GM12878 (cell line): ENCODE data around the gene NHSL2. TPM values are rescaled to one million over a fixed set of nuclear protein-coding genes. Genes with fewer than 3 reads are reported as not detected.

ENCODE experiments used
- ATAC-seq: fragments of 200-7000 bp; cut with Tn5 transposase; 3 replicates; pipeline ENCODE4 v1.9.1; 2020; ENCODE audit warnings: mild to moderate bottlenecking, moderate library complexity
- BruUV-seq: library from RNA; stranded (reverse); fragments of 400-500 nt; replicated peaks from 2 replicates; lab custom pipeline; 2021; lab: Mats Ljungman, UMichigan
- CTCF ChIA-PET: fragments of 300-600 bp; sonication (Branson Sonifier 250); formaldehyde crosslinking; extraction: SDS; loops from one replicate; lab custom pipeline; 2021; ENCODE audit warnings: inconsistent platforms; lab: Yijun Ruan, JAX
- POLR2A ChIA-PET: fragments of 350-600 bp; formaldehyde crosslinking; extraction: SDS; loops from one replicate; lab custom pipeline; 2021; ENCODE audit warnings: inconsistent platforms; lab: Charles Lee
- RAD21 ChIA-PET: fragments of 300-600 bp; sonication (Branson Sonifier 250); formaldehyde crosslinking; loops from one replicate; lab custom pipeline; 2023; ENCODE audit warnings: antibody characterized with exemption; ENCODE audit not compliant: unreplicated experiment; lab: Charles Lee
- SMC1A ChIA-PET: fragments of 300-600 bp; sonication (Branson Sonifier 250); formaldehyde crosslinking; loops from one replicate; lab custom pipeline; 2023; ENCODE audit not compliant: unreplicated experiment, uncharacterized antibody; lab: Charles Lee
- DNase-seq: peaks from one replicate; pipeline ENCODE4 v3.0.0-alpha.2; 2011; ENCODE audit warnings: low read depth, low spot score
- FAIRE-seq: peaks from 3 replicates; lab custom pipeline; 2011; peaks lifted over from hg19 to GRCh38; lab: Jason Lieb, UNC
- H2AFZ ChIP-seq: 2 replicates; pipeline ENCODE4 v1.6.0; 2011; ENCODE audit warnings: low read depth, low read length, control low read depth; ENCODE audit not compliant: control insufficient read depth
- H3K27ac ChIP-seq: 2 replicates; pipeline ENCODE4 v1.5.1; 2011; ENCODE audit warnings: control low read depth; ENCODE audit not compliant: control insufficient read depth, insufficient read depth
- H3K27me3 ChIP-seq, 2 experiments: replicated peaks in 1 of 2; 2 replicates each; pipeline versions ENCODE4 v1.6.0 to v1.6.1; 2011; ENCODE audit warnings: low read length in 1 of 2; ENCODE audit not compliant: control insufficient read depth in 2 of 2, insufficient read depth in 2 of 2
- H3K36me3 ChIP-seq, 2 experiments: 2 replicates each; pipeline ENCODE4 v1.5.1; 2011; ENCODE audit warnings: low read length in 1 of 2; ENCODE audit not compliant: control insufficient read depth in 2 of 2, insufficient read depth in 2 of 2
- H3K4me1 ChIP-seq: 2 replicates; pipeline ENCODE4 v1.6.1; 2011; ENCODE audit warnings: mild to moderate bottlenecking, low read length, moderate library complexity, mixed read lengths; ENCODE audit not compliant: control insufficient read depth, insufficient read depth
- H3K4me2 ChIP-seq: 2 replicates; pipeline ENCODE4 v1.6.0; 2011; ENCODE audit warnings: control low read depth; ENCODE audit not compliant: control insufficient read depth, insufficient read depth
- H3K4me3 ChIP-seq: fragments of 200-600 bp; sonication (generic); 2 replicates; pipeline ENCODE4 v1.5.1; 2016
- H3K79me2 ChIP-seq: 2 replicates; pipeline ENCODE4 v1.6.0; 2011; ENCODE audit warnings: low read length; ENCODE audit not compliant: control insufficient read depth, insufficient read depth
- H3K9ac ChIP-seq: 2 replicates; pipeline ENCODE4 v1.8.0; 2011; ENCODE audit warnings: low read length, control low read depth, mixed read lengths; ENCODE audit not compliant: control insufficient read depth, insufficient read depth
- H3K9me3 ChIP-seq: replicated peaks from 3 replicates; pipeline ENCODE4 v1.5.1; 2011; ENCODE audit warnings: mild to moderate bottlenecking, low read length; ENCODE audit not compliant: control insufficient read depth, insufficient read depth
- H4K20me1 ChIP-seq: 2 replicates; pipeline ENCODE4 v1.6.0; 2011; ENCODE audit not compliant: control insufficient read depth, insufficient read depth
- CHD2 ChIP-seq: IDR thresholded peaks from 2 replicates; pipeline ENCODE4 v1.6.1; 2011; ENCODE audit warnings: low read depth, low read length, improper control_type of control experiment, borderline replicate concordance
- JUND ChIP-seq: IDR thresholded peaks from 2 replicates; pipeline ENCODE4 v1.6.1; 2012; ENCODE audit warnings: low read depth, mild to moderate bottlenecking, low read length, improper control_type of control experiment, moderate library complexity
- PML ChIP-seq: IDR thresholded peaks from 2 replicates; pipeline ENCODE4 v1.6.1; 2012; ENCODE audit warnings: low read length, inconsistent platforms
- RELA ChIP-seq: fragments of 450-650 bp; IDR thresholded peaks from 2 replicates; pipeline ENCODE4 v1.8.0; 2014; ENCODE audit warnings: borderline replicate concordance; ENCODE audit not compliant: partially characterized antibody
- STAT3 ChIP-seq: IDR thresholded peaks from 2 replicates; pipeline ENCODE4 v1.6.1; 2011; ENCODE audit warnings: low read depth, low read length, improper control_type of control experiment
- ZBTB4 ChIP-seq: fragments of 450-650 bp; formaldehyde crosslinking; IDR thresholded peaks from 2 replicates; pipeline ENCODE4 v1.4.0; 2022; ENCODE audit warnings: mild to moderate bottlenecking, moderate library complexity
- WGBS: methylation state at CpG from one replicate; pipeline ENCODE4 v1.1.6; 2016; ENCODE audit warnings: low lambda C conversion rate; ENCODE audit not compliant: insufficient replicate concordance, insufficient coverage; ENCODE audit errors: missing lambda C conversion rate; 5-methylcytosine and 5-hydroxymethylcytosine counted together
- in situ Hi-C: fragments of 300-500 bp; cut with MboI; formaldehyde crosslinking; loops from 9 replicates; pipeline ENCODE4 v1.14.3; 2018; ENCODE audit warnings: mixed read lengths
- intact Hi-C: fragments of 100-400 bp; cut with micrococcal nuclease; formaldehyde crosslinking; loops from one replicate; pipeline ENCODE4 v1.14.2; 2022; ENCODE audit not compliant: unreplicated experiment
- polyA plus RNA-seq, 11 experiments: library from polyadenylated mRNA; depleted of rRNA in 4 of 11; unstranded in 6 of 11; stranded (reverse) in 5 of 11; fragments of >200 nt; fragmentation: Nextera tagmentation in 4 of 11; fragmentation: Illumina TruSeq in 1 of 11; extraction: Ambion mirVana in 4 of 11; extraction: Trizol in 1 of 11; gene quantifications; 1 replicate in 1 of 11; 2 replicates in 10 of 11; pipeline versions ENCODE4 v1.2.1 to v1.2.3, GENCODE V29; 2011 to 2016; ENCODE audit warnings: inconsistent platforms in 2 of 11, missing spikeins in 2 of 11, low read depth in 1 of 11
- total RNA-seq, 4 experiments: library from RNA; depleted of rRNA in 3 of 4; stranded (reverse); fragments of >200 nt in 3 of 4; fragmentation: Illumina TruSeq in 1 of 4; extraction: Trizol in 1 of 4; gene quantifications; 2 replicates each; pipeline versions ENCODE4 v1.2.1 to v1.2.3, GENCODE V29; 2013 to 2021
- TF ChIP-seq, protein P1 (sequence below): IDR thresholded peaks from 2 replicates; pipeline ENCODE4 v1.6.1; 2012; ENCODE audit warnings: improper control_type of control experiment, low read depth, low read length; ENCODE audit not compliant: insufficient replicate concordance
- TF ChIP-seq, protein P2 (sequence below): fragments of 450-650 bp; IDR thresholded peaks from 2 replicates; pipeline ENCODE4 v1.6.1; 2016; ENCODE audit warnings: mild to moderate bottlenecking, moderate library complexity, borderline replicate concordance

The NHSL2 gene
- total and polyA plus RNA-seq, 10 of the 15 experiments (the other 5 are each of a cell fraction or from before 2014, with no cell fraction given): 0.05 to 0.53 (median 0.07) TPM; not detected in 2

- no peak for TF ChIP-seq ZBTB4 (CRISPR knock-in tag)
These were observed 142.9 kb downstream of the NHSL2 start (continued) for GRCh38 chrX:72053508-72053907.

DNA sequence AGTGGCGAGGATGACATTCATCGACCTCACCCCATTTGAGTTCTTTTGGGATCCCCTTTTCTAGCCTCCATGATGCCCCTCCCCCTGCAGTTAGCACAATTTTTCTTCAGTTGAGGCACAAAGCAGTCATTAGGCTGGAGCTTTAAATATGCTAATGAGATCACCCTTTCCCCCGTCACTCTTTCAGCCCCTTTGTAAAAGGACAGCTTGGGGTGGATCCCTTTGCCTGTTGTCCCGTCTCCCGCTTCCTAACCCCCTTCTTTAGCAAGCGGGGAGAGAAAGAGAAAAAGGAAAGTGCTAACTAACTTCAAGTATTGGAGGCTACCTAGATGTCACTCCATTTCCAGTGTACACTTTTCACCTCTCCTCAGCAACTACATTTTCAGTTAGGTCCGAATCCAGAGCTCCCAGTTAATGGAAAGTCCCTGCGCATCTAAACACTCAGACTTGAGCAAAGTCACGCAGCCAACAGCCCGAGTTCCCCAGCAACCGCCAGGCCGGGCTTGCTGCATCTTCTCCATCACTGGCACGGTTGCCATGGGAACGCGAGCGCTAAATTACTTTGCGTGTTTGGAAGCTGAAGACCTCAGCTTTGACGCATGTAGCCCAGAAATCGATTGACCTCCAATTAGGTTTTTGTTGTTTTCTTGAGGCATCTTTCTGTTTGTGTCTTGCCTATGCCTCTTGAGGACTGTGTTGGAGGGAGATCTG, 144.3 kb downstream of the NHSL2 start:
- Histone ChIP-seq H4K20me1 (no peaks in the 10 kb centered on the region), H3K36me3 (no peaks in the 10 kb centered on the region), H3K9me3 (no peaks in the 10 kb centered on the region), H3K79me2 (no peaks in the 10 kb centered on the region), H3K4me2 (no peak overlapping the region), H3K4me1 (no peaks in the 10 kb centered on the region), H3K27ac (no peak overlapping the region), H3K9ac (no peak overlapping the region), H2AFZ (no peak overlapping the region), H3K27me3 (peaks cover 3 to 5% of the 10 kb centered on the region in 2 experiments; a peak in 2 of 4 replicates), H3K4me3 (no peak overlapping the region)
- no TSS peak for BruUV-seq
- WGBS: 56% methylated on average over 19 of the region's 19 CpGs
- CTCF ChIA-PET: interaction anchor here (0.7 kb wide), 1 partner anchor 70 kb away, joined by 3 read pairs; no protein-coding TSS in a partner anchor
- FAIRE-seq: no peak
- SMC1A ChIA-PET: no interaction called here
- POLR2A ChIA-PET: no interaction called here
- intact Hi-C loops: no loop called here
- no peak for ATAC-seq
- in situ Hi-C loops: no loop called here
- DNase-seq: no peak
- RAD21 ChIA-PET: no interaction called here
- no peak for TF ChIP-seq CHD2
- TF ChIP-seq STAT3: no peak
- TF ChIP-seq, protein P1, sequence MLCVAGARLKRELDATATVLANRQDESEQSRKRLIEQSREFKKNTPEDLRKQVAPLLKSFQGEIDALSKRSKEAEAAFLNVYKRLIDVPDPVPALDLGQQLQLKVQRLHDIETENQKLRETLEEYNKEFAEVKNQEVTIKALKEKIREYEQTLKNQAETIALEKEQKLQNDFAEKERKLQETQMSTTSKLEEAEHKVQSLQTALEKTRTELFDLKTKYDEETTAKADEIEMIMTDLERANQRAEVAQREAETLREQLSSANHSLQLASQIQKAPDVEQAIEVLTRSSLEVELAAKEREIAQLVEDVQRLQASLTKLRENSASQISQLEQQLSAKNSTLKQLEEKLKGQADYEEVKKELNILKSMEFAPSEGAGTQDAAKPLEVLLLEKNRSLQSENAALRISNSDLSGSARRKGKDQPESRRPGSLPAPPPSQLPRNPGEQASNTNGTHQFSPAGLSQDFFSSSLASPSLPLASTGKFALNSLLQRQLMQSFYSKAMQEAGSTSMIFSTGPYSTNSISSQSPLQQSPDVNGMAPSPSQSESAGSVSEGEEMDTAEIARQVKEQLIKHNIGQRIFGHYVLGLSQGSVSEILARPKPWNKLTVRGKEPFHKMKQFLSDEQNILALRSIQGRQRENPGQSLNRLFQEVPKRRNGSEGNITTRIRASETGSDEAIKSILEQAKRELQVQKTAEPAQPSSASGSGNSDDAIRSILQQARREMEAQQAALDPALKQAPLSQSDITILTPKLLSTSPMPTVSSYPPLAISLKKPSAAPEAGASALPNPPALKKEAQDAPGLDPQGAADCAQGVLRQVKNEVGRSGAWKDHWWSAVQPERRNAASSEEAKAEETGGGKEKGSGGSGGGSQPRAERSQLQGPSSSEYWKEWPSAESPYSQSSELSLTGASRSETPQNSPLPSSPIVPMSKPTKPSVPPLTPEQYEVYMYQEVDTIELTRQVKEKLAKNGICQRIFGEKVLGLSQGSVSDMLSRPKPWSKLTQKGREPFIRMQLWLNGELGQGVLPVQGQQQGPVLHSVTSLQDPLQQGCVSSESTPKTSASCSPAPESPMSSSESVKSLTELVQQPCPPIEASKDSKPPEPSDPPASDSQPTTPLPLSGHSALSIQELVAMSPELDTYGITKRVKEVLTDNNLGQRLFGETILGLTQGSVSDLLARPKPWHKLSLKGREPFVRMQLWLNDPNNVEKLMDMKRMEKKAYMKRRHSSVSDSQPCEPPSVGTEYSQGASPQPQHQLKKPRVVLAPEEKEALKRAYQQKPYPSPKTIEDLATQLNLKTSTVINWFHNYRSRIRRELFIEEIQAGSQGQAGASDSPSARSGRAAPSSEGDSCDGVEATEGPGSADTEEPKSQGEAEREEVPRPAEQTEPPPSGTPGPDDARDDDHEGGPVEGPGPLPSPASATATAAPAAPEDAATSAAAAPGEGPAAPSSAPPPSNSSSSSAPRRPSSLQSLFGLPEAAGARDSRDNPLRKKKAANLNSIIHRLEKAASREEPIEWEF: no peak
- TF ChIP-seq, protein P2, sequence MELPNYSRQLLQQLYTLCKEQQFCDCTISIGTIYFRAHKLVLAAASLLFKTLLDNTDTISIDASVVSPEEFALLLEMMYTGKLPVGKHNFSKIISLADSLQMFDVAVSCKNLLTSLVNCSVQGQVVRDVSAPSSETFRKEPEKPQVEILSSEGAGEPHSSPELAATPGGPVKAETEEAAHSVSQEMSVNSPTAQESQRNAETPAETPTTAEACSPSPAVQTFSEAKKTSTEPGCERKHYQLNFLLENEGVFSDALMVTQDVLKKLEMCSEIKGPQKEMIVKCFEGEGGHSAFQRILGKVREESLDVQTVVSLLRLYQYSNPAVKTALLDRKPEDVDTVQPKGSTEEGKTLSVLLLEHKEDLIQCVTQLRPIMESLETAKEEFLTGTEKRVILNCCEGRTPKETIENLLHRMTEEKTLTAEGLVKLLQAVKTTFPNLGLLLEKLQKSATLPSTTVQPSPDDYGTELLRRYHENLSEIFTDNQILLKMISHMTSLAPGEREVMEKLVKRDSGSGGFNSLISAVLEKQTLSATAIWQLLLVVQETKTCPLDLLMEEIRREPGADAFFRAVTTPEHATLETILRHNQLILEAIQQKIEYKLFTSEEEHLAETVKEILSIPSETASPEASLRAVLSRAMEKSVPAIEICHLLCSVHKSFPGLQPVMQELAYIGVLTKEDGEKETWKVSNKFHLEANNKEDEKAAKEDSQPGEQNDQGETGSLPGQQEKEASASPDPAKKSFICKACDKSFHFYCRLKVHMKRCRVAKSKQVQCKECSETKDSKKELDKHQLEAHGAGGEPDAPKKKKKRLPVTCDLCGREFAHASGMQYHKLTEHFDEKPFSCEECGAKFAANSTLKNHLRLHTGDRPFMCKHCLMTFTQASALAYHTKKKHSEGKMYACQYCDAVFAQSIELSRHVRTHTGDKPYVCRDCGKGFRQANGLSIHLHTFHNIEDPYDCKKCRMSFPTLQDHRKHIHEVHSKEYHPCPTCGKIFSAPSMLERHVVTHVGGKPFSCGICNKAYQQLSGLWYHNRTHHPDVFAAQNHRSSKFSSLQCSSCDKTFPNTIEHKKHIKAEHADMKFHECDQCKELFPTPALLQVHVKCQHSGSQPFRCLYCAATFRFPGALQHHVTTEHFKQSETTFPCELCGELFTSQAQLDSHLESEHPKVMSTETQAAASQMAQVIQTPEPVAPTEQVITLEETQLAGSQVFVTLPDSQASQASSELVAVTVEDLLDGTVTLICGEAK: no peak
- no peak for TF ChIP-seq JUND
- no peak for TF ChIP-seq RELA
- TF ChIP-seq PML: no peak
